HepG2 (cell line): ENCODE data around the gene NEURL2. TPM values are rescaled to one million over a fixed set of nuclear protein-coding genes. Genes with fewer than 3 reads are reported as not detected.

Experiments used
- CHD2 ChIP-seq: IDR thresholded peaks from 2 replicates; pipeline ENCODE4 v1.6.1; 2011; ENCODE audit warnings: low read depth, low read length, improper control_type of control experiment
- ELF3 ChIP-seq: IDR thresholded peaks from 2 replicates; pipeline ENCODE4 v1.6.1; 2016; ENCODE audit warnings: missing genetic modification reagents, missing compliant biosample characterization
- GMEB2 ChIP-seq: IDR thresholded peaks from 2 replicates; pipeline ENCODE4 v1.6.1; 2016; ENCODE audit warnings: missing biosample characterization, missing genetic modification reagents, low read depth
- JUN ChIP-seq: sonication (generic); formaldehyde crosslinking; IDR thresholded peaks from 2 replicates; pipeline ENCODE4 v1.4.0; 2020; ENCODE audit warnings: mild to moderate bottlenecking, missing genetic modification reagents
- MAFG ChIP-seq: sonication (generic); formaldehyde crosslinking; IDR thresholded peaks from 2 replicates; pipeline ENCODE4 v1.5.1; 2020; ENCODE audit warnings: mild to moderate bottlenecking, missing genetic modification reagents
- MED8 ChIP-seq: sonication (generic); formaldehyde crosslinking; IDR thresholded peaks from 2 replicates; pipeline ENCODE4 v1.8.1; 2023; ENCODE audit warnings: mild to moderate bottlenecking, missing genetic modification reagents; ENCODE audit not compliant: insufficient replicate concordance
- NKX3-1 ChIP-seq: sonication (generic); formaldehyde crosslinking; IDR thresholded peaks from 2 replicates; pipeline ENCODE4 v1.5.0; 2020; ENCODE audit warnings: missing genetic modification reagents
- PLRG1 ChIP-seq: fragments of 450-650 bp; conservative IDR thresholded peaks from 2 replicates; pipeline ENCODE4 v1.6.1; 2016
- REPIN1 ChIP-seq: sonication (generic); formaldehyde crosslinking; IDR thresholded peaks from 2 replicates; pipeline ENCODE4 v1.8.0; 2022; ENCODE audit warnings: missing genetic modification reagents, low read depth, mild to moderate bottlenecking, borderline replicate concordance
- SMARCC2 ChIP-seq: fragments of 450-650 bp; IDR thresholded peaks from 2 replicates; pipeline ENCODE4 v1.6.1; 2017; ENCODE audit warnings: antibody characterized with exemption, mild to moderate bottlenecking
- SNAPC2 ChIP-seq: sonication (generic); formaldehyde crosslinking; IDR thresholded peaks from 2 replicates; pipeline ENCODE4 v1.8.1; 2022; ENCODE audit warnings: mild to moderate bottlenecking, missing genetic modification reagents
- ZNF543 ChIP-seq: sonication (generic); formaldehyde crosslinking; IDR thresholded peaks from 2 replicates; pipeline ENCODE4 v1.4.0; 2020; ENCODE audit warnings: mild to moderate bottlenecking, missing genetic modification reagents
- ZNF737 ChIP-seq: sonication (generic); formaldehyde crosslinking; IDR thresholded peaks from 2 replicates; pipeline ENCODE4 v1.5.0; 2020; ENCODE audit warnings: missing genetic modification reagents, mild to moderate bottlenecking, borderline replicate concordance
- ZNF746 ChIP-seq: sonication (generic); formaldehyde crosslinking; IDR thresholded peaks from 2 replicates; pipeline ENCODE4 v1.8.0; 2022; ENCODE audit warnings: mild to moderate bottlenecking, missing genetic modification reagents
- polyA plus RNA-seq, 8 experiments: library from polyadenylated mRNA; depleted of rRNA in 3 of 8; stranded (reverse) in 7 of 8; unstranded in 1 of 8; fragments of >200 nt; fragmentation: Illumina TruSeq in 4 of 8; extraction: Trizol in 4 of 8; gene quantifications; 2 replicates each; pipeline versions ENCODE4 v1.2.1 to v1.2.3, GENCODE V29; 2011 to 2016; ENCODE audit warnings: low read depth in 4 of 8, missing spikeins in 1 of 8, mixed read lengths in 1 of 8; ENCODE audit not compliant: insufficient read depth in 1 of 8
- total RNA-seq, 5 experiments: library from RNA; depleted of rRNA; stranded (reverse); fragments of >200 nt; fragmentation: Illumina TruSeq; extraction: Trizol; gene quantifications; 2 replicates each; pipeline ENCODE4 v1.2.3, GENCODE V29; 2016; ENCODE audit warnings: low read depth in 1 of 5
- TF ChIP-seq, protein P1 (sequence below): sonication (generic); formaldehyde crosslinking; IDR thresholded peaks from 2 replicates; pipeline ENCODE4 v1.4.0; 2020; ENCODE audit warnings: missing genetic modification reagents
- TF ChIP-seq, protein P2 (sequence below): sonication (generic); formaldehyde crosslinking; IDR thresholded peaks from 2 replicates; pipeline ENCODE4 v1.4.0; 2020; ENCODE audit warnings: mild to moderate bottlenecking, missing genetic modification reagents
- TF ChIP-seq, protein P3 (sequence below): sonication (generic); formaldehyde crosslinking; IDR thresholded peaks from 2 replicates; pipeline ENCODE4 v1.5.0; 2020; ENCODE audit warnings: missing genetic modification reagents, mild to moderate bottlenecking, borderline replicate concordance
- TF ChIP-seq, protein P4 (sequence below): sonication (generic); formaldehyde crosslinking; IDR thresholded peaks from 2 replicates; pipeline ENCODE4 v1.8.1; 2023; ENCODE audit warnings: mild to moderate bottlenecking, missing genetic modification reagents, borderline replicate concordance

The NEURL2 gene
- total and polyA plus RNA-seq, 2 of the 13 experiments (the other 11 are each of a cell fraction or from before 2014, with no cell fraction given): 7.2 to 9.7 TPM

- TF ChIP-seq, protein P1, sequence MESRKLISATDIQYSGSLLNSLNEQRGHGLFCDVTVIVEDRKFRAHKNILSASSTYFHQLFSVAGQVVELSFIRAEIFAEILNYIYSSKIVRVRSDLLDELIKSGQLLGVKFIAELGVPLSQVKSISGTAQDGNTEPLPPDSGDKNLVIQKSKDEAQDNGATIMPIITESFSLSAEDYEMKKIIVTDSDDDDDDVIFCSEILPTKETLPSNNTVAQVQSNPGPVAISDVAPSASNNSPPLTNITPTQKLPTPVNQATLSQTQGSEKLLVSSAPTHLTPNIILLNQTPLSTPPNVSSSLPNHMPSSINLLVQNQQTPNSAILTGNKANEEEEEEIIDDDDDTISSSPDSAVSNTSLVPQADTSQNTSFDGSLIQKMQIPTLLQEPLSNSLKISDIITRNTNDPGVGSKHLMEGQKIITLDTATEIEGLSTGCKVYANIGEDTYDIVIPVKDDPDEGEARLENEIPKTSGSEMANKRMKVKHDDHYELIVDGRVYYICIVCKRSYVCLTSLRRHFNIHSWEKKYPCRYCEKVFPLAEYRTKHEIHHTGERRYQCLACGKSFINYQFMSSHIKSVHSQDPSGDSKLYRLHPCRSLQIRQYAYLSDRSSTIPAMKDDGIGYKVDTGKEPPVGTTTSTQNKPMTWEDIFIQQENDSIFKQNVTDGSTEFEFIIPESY (CRISPR knock-in tag): no peak; the same call in 1 of the 2 replicates
- TF ChIP-seq, protein P2, sequence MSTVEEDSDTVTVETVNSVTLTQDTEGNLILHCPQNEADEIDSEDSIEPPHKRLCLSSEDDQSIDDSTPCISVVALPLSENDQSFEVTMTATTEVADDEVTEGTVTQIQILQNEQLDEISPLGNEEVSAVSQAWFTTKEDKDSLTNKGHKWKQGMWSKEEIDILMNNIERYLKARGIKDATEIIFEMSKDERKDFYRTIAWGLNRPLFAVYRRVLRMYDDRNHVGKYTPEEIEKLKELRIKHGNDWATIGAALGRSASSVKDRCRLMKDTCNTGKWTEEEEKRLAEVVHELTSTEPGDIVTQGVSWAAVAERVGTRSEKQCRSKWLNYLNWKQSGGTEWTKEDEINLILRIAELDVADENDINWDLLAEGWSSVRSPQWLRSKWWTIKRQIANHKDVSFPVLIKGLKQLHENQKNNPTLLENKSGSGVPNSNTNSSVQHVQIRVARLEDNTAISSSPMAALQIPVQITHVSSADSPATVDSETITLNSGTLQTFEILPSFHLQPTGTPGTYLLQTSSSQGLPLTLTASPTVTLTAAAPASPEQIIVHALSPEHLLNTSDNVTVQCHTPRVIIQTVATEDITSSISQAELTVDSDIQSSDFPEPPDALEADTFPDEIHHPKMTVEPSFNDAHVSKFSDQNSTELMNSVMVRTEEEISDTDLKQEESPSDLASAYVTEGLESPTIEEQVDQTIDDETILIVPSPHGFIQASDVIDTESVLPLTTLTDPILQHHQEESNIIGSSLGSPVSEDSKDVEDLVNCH (CRISPR knock-in tag): no peak
- TF ChIP-seq, protein P3, sequence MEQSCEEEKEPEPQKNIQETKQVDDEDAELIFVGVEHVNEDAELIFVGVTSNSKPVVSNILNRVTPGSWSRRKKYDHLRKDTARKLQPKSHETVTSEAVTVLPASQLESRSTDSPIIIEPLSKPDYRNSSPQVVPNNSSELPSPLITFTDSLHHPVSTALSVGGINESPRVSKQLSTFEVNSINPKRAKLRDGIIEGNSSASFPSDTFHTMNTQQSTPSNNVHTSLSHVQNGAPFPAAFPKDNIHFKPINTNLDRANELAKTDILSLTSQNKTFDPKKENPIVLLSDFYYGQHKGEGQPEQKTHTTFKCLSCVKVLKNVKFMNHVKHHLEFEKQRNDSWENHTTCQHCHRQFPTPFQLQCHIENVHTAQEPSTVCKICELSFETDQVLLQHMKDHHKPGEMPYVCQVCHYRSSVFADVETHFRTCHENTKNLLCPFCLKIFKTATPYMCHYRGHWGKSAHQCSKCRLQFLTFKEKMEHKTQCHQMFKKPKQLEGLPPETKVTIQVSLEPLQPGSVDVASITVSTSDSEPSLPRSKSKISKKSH (CRISPR knock-in tag): peak; percentile 64; the same call in 1 of the 2 replicates
- peak; percentile 92 for TF ChIP-seq SNAPC2 (CRISPR knock-in tag)
- TF ChIP-seq MAFG (CRISPR knock-in tag): no peak
- no peak for TF ChIP-seq PLRG1
- TF ChIP-seq ZNF543 (CRISPR knock-in tag): no peak; the same call in 1 of the 2 replicates
- TF ChIP-seq GMEB2 (CRISPR knock-in tag): 0 out of 2 replicates have a peak, but pooled peaks have one; percentile 22
- TF ChIP-seq SMARCC2: no peak
- TF ChIP-seq ZNF746 (CRISPR knock-in tag): peak; percentile 31; the same call in 1 of the 2 replicates
- TF ChIP-seq, protein P4, sequence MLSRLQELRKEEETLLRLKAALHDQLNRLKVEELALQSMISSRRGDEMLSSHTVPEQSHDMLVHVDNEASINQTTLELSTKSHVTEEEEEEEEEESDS (CRISPR knock-in tag): no peak; the same call in 1 of the 2 replicates
- TF ChIP-seq ZNF737 (CRISPR knock-in tag): no peak
- peak; percentile 90 for TF ChIP-seq ELF3 (CRISPR knock-in tag)
- peak; percentile 84 for TF ChIP-seq CHD2
- TF ChIP-seq REPIN1 (CRISPR knock-in tag): peak; percentile 81
- TF ChIP-seq NKX3-1 (CRISPR knock-in tag): peak; percentile 50; the same call in 1 of the 2 replicates
- peak; percentile 83 for TF ChIP-seq MED8 (CRISPR knock-in tag)
- TF ChIP-seq JUN (CRISPR knock-in tag): no peak
These were observed 33.7 kb downstream of the NEURL2 start, which contains the start of the genes ACOT8 and ZSWIM3 (continued) for GRCh38 chr20:45857114-45857881.
